NCI-H187 treated with DMSO at 0.1 percent for 48 hours (cell line): ENCODE measurements around the gene ADH6.
"Not testable (repeated sequence)": the region's sequence is repeated elsewhere in the genome, so short reads cannot be mapped to it uniquely, and the experiment has no call there.

Experiments
- DNase-seq: peaks from one replicate; lab custom pipeline; 2025; lab: John Stamatoyannopoulos, UW

ADH6 gene

DNA sequence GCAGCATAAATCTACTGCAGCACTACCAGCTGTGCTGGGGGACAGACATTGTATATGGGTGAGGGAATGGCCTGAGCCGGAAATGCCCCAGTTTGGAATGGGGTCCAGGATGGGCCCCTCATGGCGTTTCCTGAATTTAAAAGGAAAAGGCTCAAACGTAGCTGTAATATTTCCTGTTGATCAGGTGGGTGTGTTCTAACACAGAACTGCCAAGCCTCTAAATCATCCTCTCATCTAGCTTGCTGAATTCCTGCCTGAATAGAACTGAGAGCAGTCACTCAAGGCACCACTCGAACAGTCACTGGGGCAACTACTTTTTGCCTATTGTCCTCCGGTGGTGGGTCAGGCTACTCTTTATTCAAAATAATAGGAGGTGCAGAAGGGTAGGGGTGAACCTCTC, 28.7 kb downstream of the ADH6 start:
- no peak for DNase-seq

DNA sequence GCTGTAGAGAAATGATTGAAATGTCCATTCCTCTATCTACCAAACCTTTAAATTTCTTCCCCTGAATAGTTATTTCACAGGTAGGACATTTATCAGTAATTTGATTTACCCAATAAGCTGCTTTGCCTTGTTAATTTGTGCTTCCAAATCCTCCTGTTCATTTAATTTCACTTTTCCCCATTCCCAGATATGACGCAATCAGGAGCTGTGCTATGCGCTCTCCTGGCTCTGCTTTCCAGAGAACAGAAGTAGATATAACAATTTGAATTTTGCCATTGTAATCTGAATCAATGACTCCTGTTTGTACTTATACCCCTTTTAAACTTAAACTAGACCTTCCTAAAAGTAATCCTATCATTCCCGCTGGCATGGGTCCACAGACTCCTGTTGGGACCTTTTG, 29.1 kb downstream of the ADH6 start:
- not testable (repeated sequence) for DNase-seq

- DNase-seq: no peak
These were observed 33.0 kb downstream of the ADH6 start for GRCh38 chr4:99186029-99186428.

DNA sequence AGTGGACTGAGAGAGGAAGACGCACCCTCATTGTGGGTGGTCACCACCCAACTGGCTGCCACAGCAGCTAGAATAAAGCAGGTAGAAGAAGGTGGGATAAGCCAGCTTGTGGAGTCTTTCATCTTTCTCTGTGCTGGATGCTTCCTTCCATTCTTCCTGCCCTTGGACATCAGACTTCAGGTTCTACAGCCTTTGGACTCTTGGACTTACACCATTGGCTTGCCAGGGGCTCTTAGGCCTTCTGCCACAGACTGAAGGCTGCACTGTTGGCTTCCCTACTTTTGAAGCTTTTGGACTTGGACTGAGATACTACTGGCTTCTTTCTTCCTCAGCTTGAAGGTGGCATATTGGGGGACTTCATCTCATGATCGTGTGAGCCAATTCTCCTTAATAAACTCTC, 33.5 kb downstream of the ADH6 start:
- DNase-seq: no peak

DNA sequence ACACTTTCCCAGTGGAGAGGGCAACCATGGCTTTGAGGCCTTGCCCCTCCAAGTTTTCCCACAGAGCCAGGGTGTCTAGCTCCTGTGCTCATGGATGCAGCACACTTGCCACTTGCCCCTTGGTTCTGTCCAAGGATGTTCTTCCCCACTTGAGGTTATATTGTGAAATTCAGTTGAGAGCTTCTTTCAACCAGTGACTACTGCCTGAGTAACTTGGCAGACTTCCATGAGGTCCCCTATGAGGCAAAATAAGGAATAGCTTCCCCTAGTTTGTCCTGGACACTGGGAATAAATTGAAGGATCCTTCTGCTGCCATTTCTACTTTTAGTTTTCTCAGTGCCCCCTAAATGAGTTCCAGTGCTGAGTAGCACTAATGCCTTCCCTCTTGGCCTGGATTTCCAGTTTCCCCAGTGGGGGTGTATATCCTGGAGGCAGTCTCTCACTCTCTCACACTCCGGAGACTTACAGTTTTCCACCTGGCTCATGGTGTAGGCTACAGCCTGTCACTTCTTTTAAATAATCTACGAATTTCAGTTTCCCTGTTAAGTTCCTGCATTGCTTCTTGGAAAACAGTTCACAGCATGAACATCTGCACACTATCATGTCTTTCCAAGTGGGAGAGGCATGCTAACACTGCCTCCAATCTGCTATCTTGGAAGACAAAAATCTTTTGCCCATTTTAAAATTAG, 38.5 kb downstream of the ADH6 start:
- no peak for DNase-seq

GRCh38 chr4:99179626-99180025, 39.4 kb downstream of the ADH6 start:
- no peak for DNase-seq

DNA sequence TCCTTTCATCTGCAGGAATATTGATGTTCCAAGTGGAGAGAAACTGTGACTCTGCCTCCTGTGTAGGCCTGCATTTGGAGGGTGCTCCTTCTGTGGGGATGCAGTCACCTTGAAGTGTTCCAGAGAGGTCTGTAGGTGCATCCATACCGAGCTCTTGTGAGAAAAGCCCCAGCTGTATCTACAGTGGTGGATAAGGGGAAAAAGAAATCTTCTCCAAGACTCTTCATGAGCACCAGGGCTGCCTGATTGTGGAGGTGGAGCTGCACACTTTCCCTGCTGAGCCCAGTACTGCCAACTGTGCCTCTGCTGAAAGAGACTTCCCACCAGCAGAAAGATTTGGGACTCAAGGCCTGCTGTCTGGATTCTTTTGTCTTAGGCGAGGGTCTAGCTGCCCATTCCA, 39.9 kb downstream of the ADH6 start:
- no peak for DNase-seq

DNA sequence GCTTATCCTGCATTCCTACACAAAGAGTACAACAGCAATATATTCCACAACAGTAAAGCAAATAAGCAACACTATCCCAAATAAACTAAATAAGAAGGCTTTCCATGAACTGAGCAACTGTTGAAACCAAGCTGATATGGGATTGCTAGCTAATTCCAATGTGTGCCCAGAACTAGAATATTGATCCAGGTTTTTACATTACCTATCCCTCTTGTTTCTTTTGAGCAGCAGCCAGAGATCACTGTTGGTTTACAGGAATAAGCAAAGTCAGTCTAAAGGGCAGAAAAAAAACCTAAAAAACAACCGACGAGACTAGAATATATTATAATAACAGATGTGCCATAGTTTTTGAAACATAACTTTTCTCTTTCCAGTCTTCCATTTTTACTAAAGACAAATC, 52.5 kb downstream of the ADH6 start:
- DNase-seq: no peak

DNA sequence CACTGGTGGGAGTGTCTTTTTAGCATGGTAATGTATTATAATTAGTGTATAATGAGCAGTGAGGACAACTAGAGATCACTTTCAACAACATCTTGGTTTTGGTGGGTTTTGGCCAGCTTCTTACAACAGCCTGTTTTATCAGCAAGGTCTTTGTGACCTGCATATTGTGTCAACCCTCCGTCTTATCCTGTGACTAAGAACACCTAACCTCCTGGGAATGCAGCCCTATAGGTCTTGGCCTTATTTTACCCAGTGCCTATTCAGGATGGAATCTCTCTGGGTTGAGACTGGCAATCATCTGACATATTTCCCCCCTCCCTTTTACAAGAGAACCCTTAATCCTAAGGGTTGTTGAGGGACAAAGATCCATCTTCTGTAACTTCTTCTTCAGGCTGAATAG, 53.1 kb downstream of the ADH6 start:
- no peak for DNase-seq

DNA sequence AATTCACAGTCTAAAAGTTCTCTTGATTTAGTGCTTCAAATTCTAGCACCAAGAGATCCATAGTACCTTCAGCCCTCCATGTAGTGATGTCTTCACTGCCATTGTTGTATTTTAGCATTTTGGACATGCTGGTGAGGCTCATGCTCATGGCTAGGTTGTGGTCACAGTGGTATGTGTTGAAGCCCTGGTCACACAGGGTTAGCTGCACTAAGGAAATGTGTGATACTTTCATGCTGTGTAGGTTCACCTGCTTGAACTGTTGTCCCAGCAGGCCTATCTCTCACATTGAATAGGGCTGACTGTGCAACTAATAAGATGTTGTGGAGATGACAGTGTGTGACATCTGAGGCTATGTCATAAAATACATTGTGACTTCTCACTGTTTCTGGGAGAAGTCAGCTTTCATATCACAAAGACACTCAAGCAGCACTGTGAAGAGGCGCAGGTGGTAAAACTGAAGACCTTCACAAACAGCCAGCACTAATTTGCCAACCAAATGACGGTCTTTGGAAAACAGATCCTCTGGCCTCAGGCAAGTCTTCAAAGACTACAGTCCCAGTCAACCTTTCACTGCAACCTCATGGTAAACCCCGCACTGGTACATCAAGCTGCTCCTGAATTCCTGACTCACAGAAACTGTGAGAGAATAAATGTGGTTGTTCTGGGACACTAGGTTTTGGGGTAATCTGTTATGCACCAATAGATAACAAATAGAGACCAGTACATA, 57.5 kb downstream of the ADH6 start:
- no peak for DNase-seq

- DNase-seq: no peak
These were observed 59.3 kb downstream of the ADH6 start for GRCh38 chr4:99159699-99160098.

- DNase-seq: no peak
These were observed 61.5 kb downstream of the ADH6 start for GRCh38 chr4:99157478-99157935.

DNA sequence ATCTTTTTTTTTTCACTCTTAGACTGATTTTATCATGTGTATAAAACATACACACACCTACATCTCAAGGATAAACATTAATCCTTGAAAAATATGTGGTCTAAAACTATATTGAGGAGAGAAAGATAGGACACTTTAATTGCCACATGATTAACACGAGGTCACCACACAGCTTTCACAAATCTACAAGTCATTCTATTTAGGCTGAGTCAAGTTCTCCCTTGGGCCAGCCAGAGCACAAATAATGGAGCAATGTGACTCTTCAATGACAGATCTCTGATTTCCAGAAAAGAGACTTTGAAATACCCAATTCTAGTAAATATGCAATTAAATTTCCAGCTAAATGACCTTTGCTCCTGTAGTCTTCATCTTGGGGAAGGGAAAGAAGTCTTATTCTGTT, 62.1 kb downstream of the ADH6 start:
- DNase-seq: no peak

- no peak for DNase-seq
These were observed 64.2 kb downstream of the ADH6 start for GRCh38 chr4:99154658-99155342.
